PFSK-1 (cell line): ENCODE data around the gene PCDHGB7.

Source experiments
- FOXP2 ChIP-seq: optimal IDR thresholded peaks from 2 replicates; pipeline ENCODE3; 2011; ENCODE audit warnings: borderline replicate concordance, control low read depth, inconsistent platforms; ENCODE audit not compliant: insufficient read depth; ENCODE audit errors: extremely low read length, extremely low read depth
- POLR2AphosphoS5 ChIP-seq: IDR thresholded peaks from 2 replicates; pipeline ENCODE4 v1.6.1; 2012; ENCODE audit warnings: low read depth, mild to moderate bottlenecking, control low read depth, low read length, moderate library complexity
- REST ChIP-seq, 2 experiments: IDR thresholded peaks; 2 replicates each; pipeline versions ENCODE4 v1.6.1 to v1.8.0; 2011 to 2012; ENCODE audit warnings: low read depth in 2 of 2, low read length in 2 of 2, control low read depth in 1 of 2, inconsistent platforms in 1 of 2, mild to moderate bottlenecking in 1 of 2, moderate library complexity in 1 of 2; ENCODE audit not compliant: insufficient read depth in 1 of 2
- SIN3A ChIP-seq: IDR thresholded peaks from 2 replicates; pipeline ENCODE4 v1.6.1; 2012; ENCODE audit warnings: mild to moderate bottlenecking, low read length, moderate library complexity, borderline replicate concordance; ENCODE audit not compliant: insufficient read depth
- TAF1 ChIP-seq: IDR thresholded peaks from 2 replicates; pipeline ENCODE4 v1.6.1; 2012; ENCODE audit warnings: low read length, control low read depth, borderline replicate concordance; ENCODE audit not compliant: insufficient read depth

- TF ChIP-seq TAF1 (no peak), POLR2AphosphoS5 (no peak), REST (IDR thresholded peaks at IDR 0.05; ENCODE audit: insufficient read depth in 1 of 2, low read depth in 2 of 2, low read length in 2 of 2) (no peak), SIN3A (no peak), FOXP2 (no peak)
Measured at GRCh38 chr5:141413540-141414069, 3.9 kb upstream of the PCDHGB7 start.
